Body of pancreas (tissue), 4 donors: ENCODE results near the gene SDC3. TPM values are rescaled to one million over a fixed set of nuclear protein-coding genes. Genes with fewer than 3 reads are reported as not detected.

ENCODE experiments used
- ATAC-seq: fragments of 150-250 bp; one replicate; pipeline ENCODE4 v1.9.1; 2016
- DNase-seq, 4 donors: peaks; one replicate each; pipeline ENCODE4 v3.0.0-alpha.2; 2019
- H3K27ac ChIP-seq, 4 donors: fragments of 200-600 bp; sonication (generic); 1 replicate in 3 of 4; 2 replicates in 1 of 4; pipeline versions ENCODE4 v1.5.1 to v1.6.1; 2016 to 2019; ENCODE audit warnings: mild to moderate bottlenecking in 1 of 4, mixed read lengths in 1 of 4, moderate library complexity in 1 of 4
- H3K27me3 ChIP-seq, 2 donors: fragments of 200-600 bp; sonication (generic); one replicate each; pipeline ENCODE4 v1.6.0; 2016; ENCODE audit warnings: mild to moderate bottlenecking in 1 of 2
- H3K36me3 ChIP-seq, 2 donors: fragments of 200-600 bp; sonication (generic); replicated peaks in 1 of 2; 2 replicates each; pipeline ENCODE4 v1.5.1; 2016; ENCODE audit warnings: low read depth in 2 of 2; ENCODE audit not compliant: insufficient read depth in 1 of 2
- H3K4me1 ChIP-seq: fragments of 200-600 bp; sonication (generic); one replicate; pipeline ENCODE4 v1.6.0; 2016
- H3K4me3 ChIP-seq, 2 donors: fragments of 200-600 bp; sonication (generic); 1 replicate in 1 of 2; 2 replicates in 1 of 2; pipeline ENCODE4 v1.5.1; 2016 to 2019
- H3K9me3 ChIP-seq, 3 donors: fragments of 200-600 bp; sonication (generic); 1 replicate in 2 of 3; 2 replicates in 1 of 3; pipeline ENCODE4 v1.5.1; 2016
- CTCF ChIP-seq, 7 experiments: fragments of 450-650 bp in 4 of 7; fragments of 200-600 bp in 3 of 7; sonication (generic) in 3 of 7; IDR thresholded peaks; one replicate each; pipeline ENCODE4 v1.5.1; 2016 to 2019; ENCODE audit warnings: antibody characterized with exemption in 7 of 7
- POLR2A ChIP-seq, 3 donors: fragments of 450-650 bp; IDR thresholded peaks; one replicate each; pipeline ENCODE4 v1.6.1; 2016; ENCODE audit warnings: antibody characterized with exemption in 3 of 3, mild to moderate bottlenecking in 2 of 3
- WGBS, 2 donors: methylation state at CpG; one replicate each; pipeline ENCODE4 v1.1.5; 2017; 5-methylcytosine and 5-hydroxymethylcytosine counted together
- intact Hi-C: fragments of 100-400 bp; cut with DNase I; formaldehyde crosslinking; loops from one replicate; pipeline ENCODE4 v1.15.1; 2023
- total RNA-seq, 2 donors: library from RNA; depleted of rRNA; stranded (reverse); fragments of >200 nt; gene quantifications; one replicate each; pipeline ENCODE4 v1.1.0, GENCODE V29; 2016

SDC3 gene
- total RNA-seq, 2 donors from 2014 or later = 7.8 to 19.1 TPM

- WGBS, 2 donors = 71 to 72% methylated on average over 9 of the region's 9 CpGs
- no peaks in the 10 kb centered on the region for H3K27me3 ChIP-seq
- H3K4me1 ChIP-seq = peaks cover 3% of the 10 kb centered on the region
- no peak overlapping the region for H3K4me3 ChIP-seq
- DNase-seq = no peak
- no peak for TF ChIP-seq CTCF (IDR thresholded peaks at IDR 0.05)
- TF ChIP-seq POLR2A (IDR thresholded peaks at IDR 0.05) = no peak
- no peaks in the 10 kb centered on the region for H3K9me3 ChIP-seq
- H3K27ac ChIP-seq = no peak overlapping the region
- intact Hi-C loops = no loop called here
- no peaks in the 10 kb centered on the region for H3K36me3 ChIP-seq
- ATAC-seq = no peak
Observed at GRCh38 chr1:30893776-30894507, 14.6 kb downstream of the SDC3 start.

GRCh38 chr1:30892671-30893073 lies 15.9 kb downstream of the SDC3 start:
- TF ChIP-seq CTCF (IDR thresholded peaks at IDR 0.05) = no peak
- no peak for TF ChIP-seq POLR2A (IDR thresholded peaks at IDR 0.05)
- 75 to 84% methylated on average over 5 to 6 of the region's 6 CpGs for WGBS, 2 donors
- H3K27me3 ChIP-seq = no peaks in the 10 kb centered on the region
- H3K36me3 ChIP-seq = no peaks in the 10 kb centered on the region
- ATAC-seq (no peak), DNase-seq (no peak)
- intact Hi-C loops = no loop called here
- H3K4me1 ChIP-seq = peaks cover 7% of the 10 kb centered on the region
- no peak overlapping the region for H3K27ac ChIP-seq
- H3K4me3 ChIP-seq = no peak overlapping the region
- H3K9me3 ChIP-seq = no peaks in the 10 kb centered on the region

- TF ChIP-seq POLR2A (IDR thresholded peaks at IDR 0.05) = no peak
- Histone ChIP-seq H3K27me3 (no peaks in the 10 kb centered on the region), H3K27ac (no peak overlapping the region), H3K4me1 (peaks cover 7% of the 10 kb centered on the region), H3K4me3 (no peak overlapping the region), H3K9me3 (no peaks in the 10 kb centered on the region), H3K36me3 (no peaks in the 10 kb centered on the region)
- DNase-seq (no peak), ATAC-seq (no peak)
- intact Hi-C loops = no loop called here
- 86 to 100% methylated on average over 3 to 5 of the region's 5 CpGs for WGBS, 2 donors
Observed at GRCh38 chr1:30891227-30891552, 17.4 kb downstream of the SDC3 start.

- intact Hi-C loops = no loop called here
- Histone ChIP-seq H3K4me1 (peaks cover 7% of the 10 kb centered on the region), H3K27ac (no peak overlapping the region), H3K4me3 (no peak overlapping the region), H3K9me3 (no peaks in the 10 kb centered on the region), H3K36me3 (no peaks in the 10 kb centered on the region), H3K27me3 (no peaks in the 10 kb centered on the region)
- WGBS, 2 donors = 75 to 85% methylated on average over 8 to 10 of the region's 10 CpGs
- ATAC-seq = no peak
- no peak for TF ChIP-seq POLR2A (IDR thresholded peaks at IDR 0.05)
- TF ChIP-seq CTCF (IDR thresholded peaks at IDR 0.05) = no peak
- no peak for DNase-seq
Observed at GRCh38 chr1:30890502-30891226, 17.9 kb downstream of the SDC3 start.

GRCh38 chr1:30889511-30889910 lies 19.0 kb downstream of the SDC3 start:
- H3K27ac ChIP-seq = no peak overlapping the region
- no peak for DNase-seq
- peaks cover 7% of the 10 kb centered on the region for H3K4me1 ChIP-seq
- H3K9me3 ChIP-seq = no peaks in the 10 kb centered on the region
- TF ChIP-seq POLR2A (IDR thresholded peaks at IDR 0.05) (no peak), CTCF (IDR thresholded peaks at IDR 0.05) (no peak)
- ATAC-seq = no peak
- no peak overlapping the region for H3K4me3 ChIP-seq
- WGBS, 2 donors = 94 to 98% methylated on average over 5 of the region's 5 CpGs
- H3K36me3 ChIP-seq = no peaks in the 10 kb centered on the region
- intact Hi-C loops = no loop called here
- no peaks in the 10 kb centered on the region for H3K27me3 ChIP-seq
